Gastroesophageal sphincter (tissue), 4 donors: ENCODE measurements around the gene RFLNA. TPM values are rescaled to one million over a fixed set of nuclear protein-coding genes. Genes with fewer than 3 reads are reported as not detected.

ENCODE experiments used
- ATAC-seq: fragments of 150-250 bp; one replicate; pipeline ENCODE4 v1.9.1; 2016; ENCODE audit warnings: mild to moderate bottlenecking, moderate library complexity
- H3K27ac ChIP-seq, 4 donors: fragments of 200-600 bp; sonication (generic) in 3 of 4; 1 replicate in 3 of 4; 2 replicates in 1 of 4; pipeline ENCODE4 v1.5.1; 2016 to 2019
- H3K27me3 ChIP-seq: fragments of 200-600 bp; sonication (generic); one replicate; pipeline ENCODE4 v1.5.1; 2019
- H3K36me3 ChIP-seq, 2 donors: fragments of 200-600 bp; sonication (generic); one replicate each; pipeline ENCODE4 v1.5.1; 2019; ENCODE audit warnings: control low read depth in 1 of 2
- H3K4me1 ChIP-seq, 3 donors: fragments of 200-600 bp; sonication (generic); 1 replicate in 2 of 3; 2 replicates in 1 of 3; pipeline ENCODE4 v1.5.1; 2016 to 2019; ENCODE audit warnings: control low read depth in 2 of 3
- H3K4me3 ChIP-seq, 2 donors: fragments of 200-600 bp; sonication (generic); one replicate each; pipeline ENCODE4 v1.5.1; 2019; ENCODE audit warnings: mild to moderate bottlenecking in 1 of 2, moderate library complexity in 1 of 2
- H3K9me3 ChIP-seq, 3 donors: fragments of 200-600 bp; sonication (generic); one replicate each; pipeline ENCODE4 v1.5.1; 2017 to 2019; ENCODE audit warnings: control low read depth in 2 of 3
- EP300 ChIP-seq: sonication (generic); formaldehyde crosslinking; IDR thresholded peaks from one replicate; pipeline ENCODE4 v1.6.1; 2017; ENCODE audit warnings: antibody characterized with exemption, mild to moderate bottlenecking
- POLR2A ChIP-seq, 2 donors: fragments of 450-650 bp; IDR thresholded peaks; one replicate each; pipeline ENCODE4 v1.6.1; 2017; ENCODE audit warnings: antibody characterized with exemption in 2 of 2, mild to moderate bottlenecking in 2 of 2, moderate library complexity in 1 of 2
- POLR2AphosphoS5 ChIP-seq: sonication (generic); formaldehyde crosslinking; IDR thresholded peaks from one replicate; pipeline ENCODE4 v1.6.1; 2017; ENCODE audit warnings: antibody characterized with exemption
- WGBS, 2 donors: methylation state at CpG; one replicate each; pipeline ENCODE4 v1.1.5; 2018; ENCODE audit warnings: low coverage in 1 of 2; 5-methylcytosine and 5-hydroxymethylcytosine counted together
- total RNA-seq, 4 donors: library from RNA; depleted of rRNA; stranded (reverse); fragments of >200 nt; gene quantifications; one replicate each; pipeline ENCODE4 v1.1.0, GENCODE V29; 2016
- TF ChIP-seq, protein P1 (sequence below), 4 experiments: fragments of 200-600 bp in 2 of 4; fragments of 450-650 bp in 2 of 4; sonication (generic) in 1 of 4; IDR thresholded peaks; one replicate each; pipeline ENCODE4 v1.5.1; 2017 to 2019; ENCODE audit warnings: antibody characterized with exemption in 4 of 4, mild to moderate bottlenecking in 2 of 4, moderate library complexity in 2 of 4

The RFLNA gene
- total RNA-seq, 4 donors from 2014 or later: 0.39 to 1.2 (median 0.54) TPM; not detected in 1

DNA sequence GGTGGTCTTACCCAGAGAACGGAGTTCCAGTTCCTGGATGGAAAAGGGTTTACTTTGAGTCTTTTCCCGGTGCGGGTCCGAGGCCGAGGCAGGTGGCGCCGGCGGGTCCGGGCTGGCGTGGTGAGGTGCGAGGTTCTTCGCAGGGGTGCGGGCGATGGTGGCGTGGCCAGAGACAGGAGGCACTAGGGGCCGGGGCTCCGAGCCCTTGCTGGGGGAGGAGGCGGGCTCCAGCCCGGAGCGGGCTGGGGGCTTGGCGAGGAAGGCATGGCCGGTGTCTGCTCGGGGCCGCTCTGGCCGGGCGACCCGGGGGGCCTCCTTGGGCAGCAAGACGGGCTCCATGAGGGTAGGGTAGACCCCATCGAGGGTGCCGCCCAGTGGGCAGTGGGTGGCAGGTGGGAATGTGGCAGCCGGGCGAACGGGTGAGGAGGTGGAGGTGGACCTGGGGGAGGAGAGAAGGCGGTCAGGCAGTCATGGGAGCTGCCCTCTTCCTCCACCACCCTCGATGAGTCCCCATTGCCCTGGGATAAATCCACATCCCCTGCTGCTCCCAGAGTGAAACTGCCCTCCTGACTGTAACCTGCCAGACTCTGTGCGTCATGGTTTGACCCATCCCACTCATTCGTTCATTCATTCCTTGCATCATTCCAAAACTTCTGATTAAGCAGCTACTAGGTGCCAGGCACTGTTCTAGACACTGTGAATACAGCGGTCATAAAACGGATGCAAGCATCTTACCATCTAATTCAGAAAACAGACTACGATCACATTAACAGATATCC is 42.0 kb downstream of the RFLNA start:
- no peaks in the 10 kb centered on the region for H3K9me3 ChIP-seq
- TF ChIP-seq POLR2AphosphoS5 (no peak), EP300 (no peak), POLR2A (IDR thresholded peaks at IDR 0.05) (no peak)
- TF ChIP-seq, protein P1, sequence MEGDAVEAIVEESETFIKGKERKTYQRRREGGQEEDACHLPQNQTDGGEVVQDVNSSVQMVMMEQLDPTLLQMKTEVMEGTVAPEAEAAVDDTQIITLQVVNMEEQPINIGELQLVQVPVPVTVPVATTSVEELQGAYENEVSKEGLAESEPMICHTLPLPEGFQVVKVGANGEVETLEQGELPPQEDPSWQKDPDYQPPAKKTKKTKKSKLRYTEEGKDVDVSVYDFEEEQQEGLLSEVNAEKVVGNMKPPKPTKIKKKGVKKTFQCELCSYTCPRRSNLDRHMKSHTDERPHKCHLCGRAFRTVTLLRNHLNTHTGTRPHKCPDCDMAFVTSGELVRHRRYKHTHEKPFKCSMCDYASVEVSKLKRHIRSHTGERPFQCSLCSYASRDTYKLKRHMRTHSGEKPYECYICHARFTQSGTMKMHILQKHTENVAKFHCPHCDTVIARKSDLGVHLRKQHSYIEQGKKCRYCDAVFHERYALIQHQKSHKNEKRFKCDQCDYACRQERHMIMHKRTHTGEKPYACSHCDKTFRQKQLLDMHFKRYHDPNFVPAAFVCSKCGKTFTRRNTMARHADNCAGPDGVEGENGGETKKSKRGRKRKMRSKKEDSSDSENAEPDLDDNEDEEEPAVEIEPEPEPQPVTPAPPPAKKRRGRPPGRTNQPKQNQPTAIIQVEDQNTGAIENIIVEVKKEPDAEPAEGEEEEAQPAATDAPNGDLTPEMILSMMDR (IDR thresholded peaks at IDR 0.05): no peak
- H3K36me3 ChIP-seq: peaks cover 0 to 95% of the 10 kb centered on the region in 2 donors
- H3K4me1 ChIP-seq: no peaks in the 10 kb centered on the region
- H3K27me3 ChIP-seq: no peaks in the 10 kb centered on the region
- no peak for ATAC-seq
- no peak overlapping the region for H3K4me3 ChIP-seq
- 77 to 87% methylated on average over 5 to 12 of the region's 40 CpGs for whole genome bisulfite sequencing, 2 donors
- H3K27ac ChIP-seq: no peak overlapping the region

DNA sequence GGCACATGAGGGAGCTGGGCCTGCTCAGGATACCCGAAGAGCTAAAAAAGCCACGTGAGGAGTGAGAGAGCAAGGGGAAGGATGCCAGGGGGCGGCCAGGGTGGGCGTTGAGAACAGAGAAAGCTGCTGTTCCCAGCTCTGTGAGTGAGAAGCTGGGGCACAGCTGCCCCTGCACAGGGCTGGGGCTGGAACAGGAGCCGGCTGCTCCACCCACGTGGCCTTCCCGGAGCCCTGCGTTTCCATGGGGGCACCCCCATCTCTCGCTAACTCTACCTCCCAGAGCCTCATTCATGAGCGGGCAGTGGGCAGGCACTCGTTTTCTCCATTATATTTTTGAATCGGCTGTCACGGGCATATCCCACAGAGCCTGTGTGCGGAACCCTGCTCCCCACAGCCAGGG is 42.7 kb downstream of the RFLNA start:
- Histone ChIP-seq H3K4me3 (no peak overlapping the region), H3K36me3 (peaks cover 0 to 95% of the 10 kb centered on the region in 2 donors), H3K27ac (no peak overlapping the region), H3K4me1 (no peaks in the 10 kb centered on the region), H3K27me3 (no peaks in the 10 kb centered on the region), H3K9me3 (no peaks in the 10 kb centered on the region)
- TF ChIP-seq EP300 (no peak), POLR2AphosphoS5 (no peak), POLR2A (IDR thresholded peaks at IDR 0.05) (no peak)
- TF ChIP-seq, protein P1 (IDR thresholded peaks at IDR 0.05): no peak
- WGBS, 2 donors: 78% methylated on average over 9 to 13 of the region's 14 CpGs
- no peak for ATAC-seq

DNA sequence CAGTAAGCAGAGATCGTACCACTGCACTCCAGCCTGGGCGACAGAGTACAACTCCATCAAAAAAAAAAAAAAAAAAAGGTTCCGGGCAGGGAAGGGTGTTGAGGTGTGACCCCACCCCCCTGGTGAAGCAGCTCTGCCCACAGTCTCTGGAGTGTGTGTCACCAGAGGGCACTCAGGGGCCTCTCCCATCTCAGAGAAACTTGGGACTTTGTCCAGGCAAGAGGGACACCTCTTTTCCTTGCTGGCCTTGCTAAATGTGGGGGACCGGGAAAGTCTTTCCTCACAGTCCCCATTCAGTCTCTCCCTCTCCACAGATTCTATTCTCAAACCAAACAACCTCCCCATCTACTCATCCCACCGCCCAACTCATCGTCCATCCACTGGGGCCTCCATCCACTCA is 43.6 kb downstream of the RFLNA start:
- Histone ChIP-seq H3K4me3 (no peak overlapping the region), H3K9me3 (no peaks in the 10 kb centered on the region), H3K4me1 (no peaks in the 10 kb centered on the region), H3K27me3 (no peaks in the 10 kb centered on the region), H3K36me3 (peaks cover 0 to 95% of the 10 kb centered on the region in 2 donors), H3K27ac (no peak overlapping the region)
- 69 to 75% methylated on average over 4 of the region's 6 CpGs for WGBS, 2 donors
- no peak for ATAC-seq
- TF ChIP-seq POLR2AphosphoS5 (no peak), POLR2A (IDR thresholded peaks at IDR 0.05) (no peak), EP300 (no peak)
- TF ChIP-seq, protein P1 (IDR thresholded peaks at IDR 0.05): no peak

DNA sequence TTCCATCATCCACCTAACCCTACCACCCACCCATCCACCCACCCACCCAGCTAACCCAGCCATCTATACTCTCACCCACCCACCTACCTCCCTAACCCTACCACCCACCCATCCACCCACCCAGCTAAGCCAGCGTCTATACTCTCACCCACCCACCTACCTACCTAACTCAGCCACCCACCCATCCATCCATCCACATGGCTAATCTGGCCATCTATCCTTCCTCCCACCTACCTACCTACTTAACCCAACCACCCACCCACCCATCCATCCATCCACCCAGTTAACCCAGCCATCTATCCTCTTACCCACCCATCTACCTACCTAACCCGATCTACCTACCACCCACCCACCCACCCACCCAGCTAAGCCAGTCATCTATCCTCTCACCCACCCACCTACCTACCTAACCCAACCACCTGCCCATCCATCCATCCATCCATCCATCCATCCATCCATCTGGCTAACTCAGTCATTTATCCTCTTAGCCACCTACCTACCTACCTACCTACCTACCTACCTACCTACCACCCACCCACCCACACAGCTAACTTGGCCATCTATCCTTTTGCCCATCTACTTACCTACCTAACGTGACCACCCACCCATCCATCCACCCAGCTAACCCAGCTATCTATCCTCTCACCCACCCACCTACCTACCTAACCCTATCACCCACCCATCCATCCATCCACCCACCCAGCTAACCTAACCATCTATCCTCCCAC is 44.1 kb downstream of the RFLNA start:
- Histone ChIP-seq H3K4me3 (no peak overlapping the region), H3K27me3 (no peaks in the 10 kb centered on the region), H3K27ac (no peak overlapping the region), H3K4me1 (no peaks in the 10 kb centered on the region), H3K36me3 (peaks cover 0 to 95% of the 10 kb centered on the region in 2 donors), H3K9me3 (no peaks in the 10 kb centered on the region)
- 94 to 95% methylated on average over 2 of the region's 3 CpGs for WGBS, 2 donors
- no peak for ATAC-seq
- TF ChIP-seq, protein P1 (IDR thresholded peaks at IDR 0.05): no peak
- no peak for TF ChIP-seq EP300
- TF ChIP-seq POLR2A (IDR thresholded peaks at IDR 0.05): no peak
- TF ChIP-seq POLR2AphosphoS5: no peak
